HG03432 (cell line): ENCODE data around the gene LDLRAD4.
"Not testable (repeated sequence)": the region's sequence is repeated elsewhere in the genome, so short reads cannot be mapped to it uniquely, and the experiment has no call there.

Source experiments
- ATAC-seq: cut with Tn5 transposase; IDR thresholded peaks from one replicate; pipeline ENCODE4 v1.9.1; 2021; ENCODE audit warnings: mild to moderate bottlenecking, moderate library complexity; ENCODE audit not compliant: unreplicated experiment

LDLRAD4 gene

DNA sequence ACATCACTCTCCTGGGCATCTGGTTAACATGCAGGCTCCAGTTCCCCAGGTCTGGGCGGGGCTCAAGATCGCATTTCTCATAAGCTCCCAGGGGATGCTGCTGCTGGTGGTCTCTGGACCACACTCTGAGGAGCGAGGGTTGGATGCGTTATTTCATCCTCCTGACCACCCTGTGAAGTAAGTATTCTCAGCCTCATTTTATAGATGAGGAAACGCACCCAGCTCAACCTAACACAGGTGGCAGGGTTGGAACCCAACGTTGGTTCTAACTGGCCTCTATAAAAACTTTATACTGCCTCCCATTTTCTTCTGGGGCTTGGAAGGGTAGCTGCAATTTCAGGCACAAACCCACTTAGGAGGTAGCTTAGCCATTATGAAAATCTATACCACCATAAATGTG lies 387.3 kb downstream of the LDLRAD4 start:
- no peak for ATAC-seq

DNA sequence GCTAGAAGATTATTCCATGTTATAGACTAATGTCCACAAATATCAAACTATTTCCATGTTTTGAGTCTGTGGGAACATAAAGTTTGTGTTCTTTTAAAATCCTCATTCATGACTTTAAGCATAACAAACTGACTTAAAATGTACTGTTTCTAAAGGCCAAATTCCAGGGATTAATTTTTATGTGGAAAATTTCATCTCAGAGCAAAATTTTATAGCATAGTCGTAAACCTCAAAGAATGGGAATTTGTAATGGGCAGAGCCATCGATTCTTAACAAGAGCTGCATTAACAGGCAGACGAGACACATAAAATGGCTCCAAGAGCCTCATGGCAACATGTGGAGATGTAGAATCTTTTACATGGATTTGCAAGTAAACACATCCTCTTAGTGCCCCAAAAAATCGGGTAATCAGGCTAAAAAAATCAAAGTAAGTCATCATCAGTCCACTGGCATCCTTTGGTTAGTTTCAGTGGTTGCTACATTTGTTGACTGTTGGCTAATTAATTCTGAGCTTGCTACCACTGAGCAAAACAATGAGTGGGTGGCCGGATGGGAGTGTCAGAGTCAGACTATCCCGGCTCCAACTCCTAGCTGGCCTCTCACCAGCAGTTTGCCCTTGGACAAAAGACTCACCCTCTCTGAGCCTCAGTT lies 388.2 kb downstream of the LDLRAD4 start:
- peak; percentile 37 for ATAC-seq

DNA sequence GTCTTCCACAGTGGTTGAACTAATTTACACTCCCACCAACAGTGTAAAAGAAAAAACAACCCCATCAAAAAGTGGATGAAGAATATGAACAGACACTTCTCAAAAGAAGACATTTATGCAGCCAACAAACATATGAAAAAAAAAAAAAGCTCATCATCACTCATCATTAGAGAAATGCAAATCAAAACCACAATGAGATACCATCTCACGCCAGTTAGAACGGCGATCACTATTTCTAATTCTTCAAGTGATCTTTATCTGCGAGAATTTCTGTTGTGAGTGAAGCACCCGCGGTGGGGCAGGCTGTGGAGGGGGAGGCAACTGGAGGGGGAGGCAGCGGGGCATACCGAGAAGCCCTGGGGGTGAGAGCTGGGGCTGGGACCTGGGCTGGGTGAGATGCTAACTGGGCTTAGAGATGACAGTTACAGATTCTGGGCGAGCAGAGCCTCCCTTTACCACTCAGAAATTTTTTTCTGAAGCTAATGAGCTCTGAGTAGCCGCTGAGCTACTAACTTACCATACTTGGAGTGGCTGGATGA lies 389.5 kb downstream of the LDLRAD4 start:
- ATAC-seq, result not testable (repeated sequence)

DNA sequence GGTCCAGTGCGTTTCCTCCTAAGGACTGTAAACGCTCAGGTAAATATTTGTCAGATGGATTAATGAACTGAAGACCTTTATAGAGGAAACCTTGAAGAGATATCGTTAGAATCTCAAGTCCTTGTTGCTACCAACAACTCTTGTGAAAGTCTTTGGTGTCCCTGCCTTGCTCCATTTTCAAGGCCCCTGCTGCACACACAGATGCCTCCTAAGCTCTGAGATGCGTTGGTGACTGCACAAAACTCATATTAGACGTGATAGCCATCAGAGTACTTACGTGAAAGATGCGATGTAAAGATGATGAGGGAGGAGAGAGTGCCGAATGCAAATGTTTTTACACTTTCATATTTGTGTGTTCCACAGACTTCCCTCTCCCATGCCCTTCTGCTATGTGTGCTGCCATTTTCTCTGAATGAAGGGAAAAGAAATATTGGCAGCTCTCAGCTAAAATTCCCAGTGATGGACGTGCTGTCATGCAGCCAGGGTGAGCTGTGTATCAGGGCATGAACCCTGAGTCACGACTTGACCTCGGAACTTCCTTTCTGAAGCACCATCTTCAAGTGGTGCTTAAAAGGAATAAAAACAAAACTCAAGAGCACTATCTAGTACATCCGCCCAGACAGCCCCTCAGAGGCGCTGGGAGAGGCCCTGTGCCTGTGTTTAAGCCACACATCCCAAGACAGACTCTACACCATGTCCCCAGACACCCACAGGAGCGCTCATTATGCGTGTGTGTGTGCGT lies 390.4 kb downstream of the LDLRAD4 start:
- peak; percentile 9 for ATAC-seq

DNA sequence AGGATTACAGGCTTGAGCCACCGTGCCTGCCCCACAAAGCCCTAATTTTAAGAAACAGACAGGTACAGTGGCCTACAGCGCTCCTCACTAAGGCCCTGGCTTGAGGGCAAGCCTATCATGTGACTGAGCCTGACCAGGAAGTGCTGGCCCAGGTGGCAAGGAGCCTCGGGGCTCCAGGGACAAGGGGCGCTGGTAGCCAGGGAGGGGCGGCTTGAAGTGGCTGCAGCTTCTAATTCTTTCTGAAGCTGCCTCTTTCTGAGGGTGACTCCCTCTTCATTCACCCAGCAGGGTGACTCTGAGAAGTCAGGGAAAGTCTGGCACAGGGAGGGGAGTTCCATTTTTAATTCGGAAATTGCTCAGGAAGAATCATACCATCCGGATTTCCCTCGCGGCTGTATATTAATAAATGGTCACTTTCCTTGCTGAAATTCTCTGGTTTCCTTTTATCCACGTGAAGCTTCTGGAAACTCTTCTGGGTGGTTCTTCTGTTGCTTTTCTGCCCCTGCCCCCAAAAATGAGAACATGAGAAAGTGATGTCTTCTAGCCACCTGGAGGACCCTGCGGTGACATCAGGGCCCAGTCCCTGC lies 392.1 kb downstream of the LDLRAD4 start:
- ATAC-seq, result no peak

DNA sequence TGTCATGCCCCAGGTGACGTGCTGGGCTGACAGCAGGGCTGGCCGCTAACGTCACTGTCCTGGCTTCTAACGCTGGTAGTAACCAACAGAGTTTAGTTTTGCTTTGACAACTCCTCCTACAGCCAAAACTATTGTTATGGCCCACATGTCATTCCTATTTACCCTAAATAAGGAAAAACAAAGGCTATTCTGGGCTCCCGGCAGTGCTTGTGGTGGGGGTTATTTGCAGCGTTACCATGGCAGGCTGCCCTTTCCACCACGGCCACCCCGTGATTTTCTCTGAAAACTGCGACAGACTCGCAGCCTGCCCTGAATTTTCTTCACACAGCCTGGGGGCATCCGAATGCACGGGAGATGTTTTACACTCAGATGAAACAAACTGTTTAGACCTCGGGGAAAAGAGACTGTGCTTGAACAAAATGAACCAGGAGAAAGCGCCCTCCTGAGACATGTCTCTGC lies 392.6 kb downstream of the LDLRAD4 start:
- ATAC-seq, result peak; percentile 26

DNA sequence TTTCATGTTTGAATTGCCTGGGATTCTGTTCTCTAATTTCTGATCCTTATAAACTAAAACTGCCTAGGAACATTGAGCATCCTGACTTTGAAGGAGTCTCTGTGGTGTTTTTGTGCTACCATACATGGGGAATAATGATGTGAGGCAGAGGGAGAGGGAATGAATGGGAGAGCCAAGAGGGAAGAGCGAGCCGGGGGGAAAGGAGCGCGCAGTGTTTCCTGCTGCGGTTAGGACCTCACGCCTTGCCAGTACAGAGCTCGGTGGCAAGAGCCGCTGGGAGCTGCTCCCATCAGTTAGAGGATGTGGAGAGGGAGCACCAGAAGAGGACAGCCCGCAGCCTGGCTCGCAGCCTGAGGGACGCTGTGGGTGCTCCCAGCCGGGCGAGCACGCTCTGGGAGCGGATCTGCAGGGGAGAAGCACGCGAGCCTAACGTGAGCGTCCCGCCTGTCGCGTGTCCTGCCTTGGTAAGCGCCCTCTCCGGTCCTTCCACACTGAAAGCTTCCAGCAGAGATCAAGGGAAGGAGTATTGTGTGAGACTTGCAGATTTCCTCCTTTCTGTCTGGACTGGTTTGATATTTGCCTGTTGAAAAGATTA lies 393.1 kb downstream of the LDLRAD4 start:
- peak; percentile 4 for ATAC-seq

DNA sequence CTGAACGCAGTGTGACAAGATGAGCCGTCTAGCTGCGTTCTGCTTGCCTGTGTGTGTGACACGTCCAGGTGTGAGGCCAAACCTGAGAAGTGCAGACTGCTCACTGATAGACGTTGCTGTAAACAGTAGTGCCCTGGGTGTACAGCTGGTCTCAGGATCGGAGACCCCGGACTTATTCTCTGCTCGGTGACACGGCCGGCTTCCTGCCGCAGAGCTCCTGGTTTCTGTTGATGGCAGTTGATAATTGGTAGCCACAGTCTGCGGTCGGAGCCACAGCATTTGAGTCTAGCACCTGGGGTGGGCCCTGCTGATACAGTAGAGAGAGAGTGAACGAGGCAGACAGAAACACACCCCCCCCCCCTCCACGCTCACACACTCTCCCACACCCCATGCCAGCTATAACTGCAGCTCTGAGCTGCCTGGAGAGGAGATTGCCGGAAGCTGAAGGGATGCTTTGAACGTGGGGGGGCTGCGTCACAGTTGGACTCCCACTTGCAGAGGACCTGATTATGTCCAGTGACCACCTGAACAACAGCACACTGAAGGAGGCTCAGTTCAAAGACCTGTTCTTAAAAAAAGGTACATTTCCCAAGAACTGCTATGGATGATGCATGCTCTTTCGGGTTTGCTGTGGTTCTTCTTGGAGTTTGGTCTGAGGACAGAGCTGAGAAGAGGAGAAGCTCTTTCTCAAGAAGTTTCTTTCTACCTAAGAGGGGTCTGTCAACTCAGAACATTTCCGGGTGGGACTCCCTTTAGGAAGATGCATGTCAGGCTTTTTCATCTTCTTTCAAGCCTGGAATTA lies 393.8 kb downstream of the LDLRAD4 start:
- peak; percentile 64 for ATAC-seq

DNA sequence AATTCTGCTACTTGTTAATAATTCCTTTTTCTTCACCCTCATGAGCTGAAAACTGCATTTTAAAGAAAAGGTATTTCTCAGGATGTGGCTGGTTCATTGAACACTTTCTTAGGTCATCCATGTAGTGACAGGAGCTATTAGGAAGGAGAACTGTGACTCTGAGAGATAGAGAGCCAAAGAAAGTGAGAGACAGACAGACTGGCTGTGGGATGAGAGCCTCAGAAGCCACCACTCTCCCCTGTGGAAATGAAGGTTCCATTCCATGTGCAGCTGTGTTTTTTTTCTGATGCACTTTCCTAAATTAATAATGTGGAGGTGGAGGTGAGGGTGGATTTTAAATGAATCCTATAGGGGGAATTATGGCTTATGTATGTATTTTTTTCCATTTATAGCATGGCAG lies 394.5 kb downstream of the LDLRAD4 start:
- ATAC-seq, result no peak

DNA sequence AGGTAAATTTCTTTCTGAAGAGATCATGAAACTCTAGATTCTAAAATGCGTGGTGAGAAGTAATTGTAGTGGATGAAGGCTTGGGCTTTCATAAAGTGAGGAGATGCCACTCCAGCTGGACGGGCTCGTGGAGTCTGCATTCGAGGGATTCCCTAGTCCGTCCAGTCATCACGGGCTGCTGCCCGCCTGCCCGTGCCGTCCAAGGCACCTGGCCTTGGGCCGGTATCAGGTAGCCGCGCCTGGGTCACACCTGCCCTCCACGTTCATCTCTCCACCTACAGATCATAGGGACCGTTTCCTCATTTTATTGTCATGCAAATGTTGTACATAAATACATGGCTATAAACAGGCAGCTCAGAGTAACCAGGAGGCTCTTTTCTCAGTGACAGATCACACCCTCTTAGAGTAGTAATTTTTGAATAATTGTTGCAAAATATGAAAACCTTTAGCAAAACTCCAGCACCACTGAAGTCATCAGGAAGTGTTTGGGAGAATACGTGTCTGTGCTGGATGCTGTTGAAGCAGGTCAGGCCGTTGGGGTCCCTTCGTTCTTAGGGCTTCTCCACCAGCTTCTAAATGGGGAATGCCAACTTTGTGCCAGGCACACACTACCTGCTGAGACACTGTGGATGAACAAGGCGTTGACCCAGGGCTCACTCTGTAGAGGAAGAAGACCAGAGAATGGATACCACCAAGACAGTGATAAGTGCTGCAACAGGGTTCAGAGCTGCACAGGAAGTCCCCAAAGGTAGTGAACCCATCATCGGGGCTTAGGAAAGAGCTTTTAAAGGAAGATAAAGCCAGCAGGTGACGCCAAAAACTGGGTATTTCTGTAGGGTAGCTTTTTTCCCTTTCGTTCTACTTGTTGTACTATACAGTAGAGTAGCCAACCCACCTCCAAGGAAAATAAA lies 395.3 kb downstream of the LDLRAD4 start:
- no peak for ATAC-seq

DNA sequence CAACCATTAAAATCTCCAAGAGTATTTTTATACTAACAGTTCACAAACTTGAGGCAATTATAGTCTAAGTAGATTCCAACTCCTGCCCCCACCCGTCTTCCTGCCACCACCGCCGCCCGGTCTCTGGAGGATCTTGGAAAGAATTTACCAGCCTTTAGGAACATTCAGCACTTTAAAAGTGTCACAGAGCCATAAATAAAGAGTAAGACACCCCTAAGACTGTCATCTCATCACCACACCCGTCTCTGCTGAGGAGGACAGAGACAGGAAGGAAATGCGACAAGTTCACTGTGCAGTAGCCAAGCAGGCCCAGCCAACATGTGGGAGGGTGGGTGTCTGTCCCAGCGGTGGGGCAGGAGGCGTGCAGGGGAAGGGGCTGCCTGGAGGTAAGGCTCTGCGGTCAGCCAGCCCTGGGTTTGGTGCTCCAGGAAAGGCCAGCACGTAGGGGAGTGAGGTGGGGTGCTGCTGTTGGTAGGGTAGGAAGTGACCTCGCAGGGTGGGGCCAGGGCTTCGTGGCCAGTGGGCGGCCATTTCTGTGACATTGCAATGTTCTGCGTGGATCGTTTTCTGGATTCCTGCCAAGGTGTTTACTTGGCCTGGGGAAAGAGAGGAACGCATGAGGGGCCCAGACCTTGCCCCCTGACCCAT lies 396.2 kb downstream of the LDLRAD4 start:
- no peak for ATAC-seq

DNA sequence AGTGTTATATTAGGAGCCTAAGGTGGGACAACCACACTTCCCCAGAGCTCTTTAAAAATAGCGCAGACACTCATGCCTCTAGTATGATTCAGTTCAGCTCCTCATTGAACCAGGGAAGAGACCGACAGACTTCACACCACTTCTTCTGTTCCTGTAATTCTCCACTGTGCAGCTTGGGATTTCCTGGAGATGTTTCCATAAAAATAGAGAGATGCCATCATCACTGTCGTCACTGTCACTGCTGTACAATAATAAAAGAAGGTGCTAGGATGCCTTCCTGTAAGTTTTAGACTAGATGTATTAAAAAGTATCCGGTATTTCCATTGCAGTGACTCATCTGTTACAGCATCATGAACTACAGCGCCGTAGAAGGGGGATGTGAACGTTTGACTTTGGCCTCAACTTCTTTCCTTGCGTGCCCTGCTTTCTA lies 396.9 kb downstream of the LDLRAD4 start:
- ATAC-seq, result no peak

DNA sequence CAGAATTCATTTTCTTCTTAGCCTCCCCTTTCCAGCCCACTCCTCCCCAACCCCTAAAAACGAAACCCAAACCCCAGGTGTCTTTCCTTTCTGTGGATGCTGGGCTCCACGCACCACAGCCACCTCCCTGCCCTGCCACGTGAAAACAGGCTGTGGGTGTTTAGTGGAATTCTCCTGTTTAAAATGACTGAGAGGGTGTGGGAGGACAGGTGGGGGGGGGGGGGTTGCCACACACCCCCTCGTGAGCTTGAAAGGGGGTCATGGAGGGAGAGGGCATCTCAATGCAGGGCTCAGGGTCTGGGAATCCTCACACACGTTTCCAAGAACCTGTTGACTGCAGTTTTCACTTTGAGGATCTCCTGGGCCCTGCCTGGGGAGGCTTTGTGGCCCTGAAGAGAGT lies 397.5 kb downstream of the LDLRAD4 start:
- ATAC-seq, result no peak

DNA sequence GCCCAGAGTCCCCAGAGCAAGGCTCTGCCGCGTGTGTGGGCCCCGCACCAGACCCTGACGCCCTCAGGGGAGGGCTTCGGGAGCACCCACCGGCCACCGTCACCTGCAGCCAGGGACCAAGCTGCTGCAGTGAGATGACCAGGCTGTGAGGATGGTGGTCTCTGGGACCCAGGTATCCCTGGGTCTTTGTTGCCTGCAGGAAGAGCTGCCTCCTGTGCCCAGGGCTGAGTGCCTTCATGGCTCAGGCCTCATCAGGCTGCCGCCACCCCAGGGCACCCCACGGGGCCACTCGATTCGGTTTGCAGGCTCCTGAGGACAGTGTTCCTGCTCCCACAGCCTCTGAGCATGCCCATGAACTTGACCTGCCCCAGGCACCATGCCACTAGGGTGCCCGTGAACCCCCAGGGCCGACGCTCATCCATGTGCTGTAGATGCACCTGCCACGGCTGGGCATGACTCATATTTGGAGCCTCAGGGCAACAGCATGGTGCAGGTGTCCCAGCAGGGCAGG lies 398.0 kb downstream of the LDLRAD4 start:
- no peak for ATAC-seq

DNA sequence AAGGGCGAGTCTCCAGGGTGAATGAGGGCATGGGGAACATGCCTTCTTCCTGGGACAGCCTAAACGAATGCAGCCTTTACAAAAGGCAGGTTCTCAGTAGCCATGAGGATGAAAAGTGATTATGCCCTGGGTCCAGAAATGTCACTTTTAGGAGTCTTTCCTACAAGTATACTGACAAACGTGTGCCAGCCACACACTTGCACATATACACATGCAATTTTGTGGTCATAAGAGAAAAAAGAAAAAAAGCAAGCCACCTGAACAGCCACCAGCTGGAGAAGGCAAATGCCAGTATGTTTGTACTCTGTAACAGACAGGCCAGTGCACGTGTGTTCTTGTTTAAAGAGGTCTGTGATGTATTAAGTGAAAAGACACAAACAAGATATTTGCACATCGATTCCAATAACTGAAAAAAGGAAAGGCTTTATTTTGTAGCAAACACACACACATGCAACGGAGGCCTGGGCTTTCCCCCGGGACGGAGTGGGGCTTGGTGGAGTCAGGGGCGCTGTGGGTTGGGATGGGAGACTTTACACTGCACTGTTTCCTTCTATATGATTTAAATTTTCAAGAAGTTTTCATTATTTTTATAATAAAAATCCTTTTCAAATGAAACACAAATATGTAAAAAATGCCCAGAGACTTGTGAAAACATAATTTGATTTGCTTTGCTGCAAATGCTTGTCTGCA lies 399.4 kb downstream of the LDLRAD4 start:
- ATAC-seq, result no peak

DNA sequence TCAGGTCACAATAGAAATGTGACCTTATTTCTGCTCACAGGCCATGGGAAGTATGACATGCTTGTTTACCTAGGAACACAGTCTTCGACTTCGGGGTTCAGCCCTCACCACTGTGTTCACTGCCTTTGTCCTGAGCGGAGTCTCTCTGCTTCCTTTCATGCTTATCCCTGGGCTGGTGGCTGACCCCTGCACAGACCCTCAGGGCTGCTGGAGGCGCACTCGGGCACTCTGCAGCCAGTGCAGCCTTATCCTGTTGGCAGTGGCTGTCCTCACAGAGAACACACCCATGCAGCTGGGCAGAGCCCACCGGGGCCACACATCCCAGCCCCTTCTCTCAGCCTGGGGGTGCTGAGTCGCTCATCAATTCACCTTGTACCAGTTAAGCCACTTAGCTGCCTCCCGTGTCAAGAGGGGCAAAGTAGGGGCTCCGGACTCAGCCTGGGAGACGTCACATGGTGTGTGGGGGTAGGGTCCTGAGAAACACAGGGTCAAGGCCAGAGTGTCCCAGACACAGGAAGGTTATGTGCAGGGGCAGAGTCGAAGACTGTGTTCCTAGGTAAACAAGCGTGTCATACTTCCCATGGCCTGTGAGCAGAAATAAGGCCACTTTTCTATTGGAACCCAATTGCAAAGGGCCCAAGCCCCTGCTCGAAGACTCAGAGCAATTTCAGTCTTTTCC lies 400.3 kb downstream of the LDLRAD4 start:
- ATAC-seq, result no peak

DNA sequence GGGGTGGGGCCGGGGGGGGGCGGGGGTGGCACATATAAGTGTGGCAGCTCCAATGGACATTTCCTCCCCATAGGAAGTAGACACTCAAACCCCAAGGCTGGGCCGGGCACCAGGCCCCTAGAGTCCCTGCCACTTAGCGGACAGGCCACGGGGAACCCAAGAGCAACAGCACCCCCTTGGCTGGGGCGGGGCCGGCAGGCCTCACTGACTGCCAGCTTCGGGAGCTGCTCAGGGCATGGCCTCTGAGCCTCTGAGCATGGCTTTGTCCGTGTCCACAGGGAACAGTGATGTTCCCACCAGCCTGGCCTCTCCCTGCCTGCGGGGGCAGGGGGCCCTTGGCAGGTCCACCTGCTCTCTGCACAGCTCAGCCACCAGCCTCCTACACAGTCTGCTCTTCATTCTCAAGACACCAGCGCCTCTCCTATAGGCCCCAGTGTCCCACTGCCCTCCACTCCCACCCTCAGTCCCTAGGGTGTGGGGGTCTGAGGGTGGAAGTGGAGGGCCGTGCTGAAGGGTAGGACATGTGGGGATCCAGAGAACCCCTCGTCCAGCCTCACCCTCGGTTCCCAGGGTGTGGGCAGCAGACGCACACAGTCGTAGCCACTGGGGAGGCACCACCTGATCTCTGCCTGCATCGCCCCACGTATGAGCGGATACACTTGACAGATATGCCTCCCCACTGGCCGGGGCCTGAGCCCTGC lies 401.1 kb downstream of the LDLRAD4 start:
- ATAC-seq, result no peak
